ENCODE data around the gene IGSF8. TPM values are rescaled to one million over a fixed set of nuclear protein-coding genes. Genes with fewer than 3 reads are reported as not detected.

The IGSF8 gene
- total RNA-seq, 1 donor from 2014 or later, result 24.0 TPM

DNA sequence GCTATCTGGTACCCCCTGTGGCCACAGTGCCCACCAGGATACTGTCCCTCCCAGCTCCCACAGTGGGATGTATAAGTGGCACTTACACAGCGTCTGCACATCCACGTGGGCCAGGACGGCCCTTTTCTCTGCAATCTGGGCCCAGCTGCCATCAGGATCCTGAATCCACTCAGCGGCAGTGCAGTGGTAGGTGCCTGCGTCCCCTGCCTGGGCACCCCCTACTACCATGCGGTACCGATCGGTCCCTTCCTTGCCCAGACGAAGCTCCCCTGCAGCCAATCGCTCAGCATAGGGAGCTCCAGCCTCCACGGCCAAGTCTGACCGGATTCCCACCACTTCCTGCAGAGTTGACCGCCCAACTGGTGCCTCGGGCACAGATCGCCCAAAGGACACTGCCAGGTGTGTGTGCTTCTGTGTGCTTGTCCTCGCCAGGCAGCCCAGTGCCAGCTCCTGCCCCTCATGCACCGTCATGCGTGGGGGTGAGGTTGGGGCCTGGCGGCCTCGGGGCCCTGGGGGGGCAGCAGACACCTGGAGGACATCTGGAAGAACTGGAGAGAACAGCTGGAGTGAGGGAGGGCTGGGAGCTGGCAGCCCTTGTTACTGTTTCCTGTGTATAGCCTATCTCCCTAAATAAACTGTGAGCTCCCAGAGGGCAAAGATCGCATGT lies 4.7 kb downstream of the IGSF8 start:
- TF ChIP-seq, protein P1, sequence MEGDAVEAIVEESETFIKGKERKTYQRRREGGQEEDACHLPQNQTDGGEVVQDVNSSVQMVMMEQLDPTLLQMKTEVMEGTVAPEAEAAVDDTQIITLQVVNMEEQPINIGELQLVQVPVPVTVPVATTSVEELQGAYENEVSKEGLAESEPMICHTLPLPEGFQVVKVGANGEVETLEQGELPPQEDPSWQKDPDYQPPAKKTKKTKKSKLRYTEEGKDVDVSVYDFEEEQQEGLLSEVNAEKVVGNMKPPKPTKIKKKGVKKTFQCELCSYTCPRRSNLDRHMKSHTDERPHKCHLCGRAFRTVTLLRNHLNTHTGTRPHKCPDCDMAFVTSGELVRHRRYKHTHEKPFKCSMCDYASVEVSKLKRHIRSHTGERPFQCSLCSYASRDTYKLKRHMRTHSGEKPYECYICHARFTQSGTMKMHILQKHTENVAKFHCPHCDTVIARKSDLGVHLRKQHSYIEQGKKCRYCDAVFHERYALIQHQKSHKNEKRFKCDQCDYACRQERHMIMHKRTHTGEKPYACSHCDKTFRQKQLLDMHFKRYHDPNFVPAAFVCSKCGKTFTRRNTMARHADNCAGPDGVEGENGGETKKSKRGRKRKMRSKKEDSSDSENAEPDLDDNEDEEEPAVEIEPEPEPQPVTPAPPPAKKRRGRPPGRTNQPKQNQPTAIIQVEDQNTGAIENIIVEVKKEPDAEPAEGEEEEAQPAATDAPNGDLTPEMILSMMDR (IDR thresholded peaks at IDR 0.05), result no peak
- Mint-ChIP-seq H3K36me3 (ENCODE audit: unreplicated experiment) (peaks cover 5% of the 10 kb centered on the region), H3K9me3 (ENCODE audit: unreplicated experiment) (no peaks in the 10 kb centered on the region), H3K27ac (ENCODE audit: unreplicated experiment) (no peak overlapping the region), H3K4me1 (ENCODE audit: unreplicated experiment) (peaks cover 15% of the 10 kb centered on the region), H3K4me3 (ENCODE audit: unreplicated experiment) (no peak overlapping the region), H3K27me3 (ENCODE audit: unreplicated experiment) (no peaks in the 10 kb centered on the region)
- DNase-seq (ENCODE audit: extremely low spot score, unreplicated experiment), result no peak

DNA sequence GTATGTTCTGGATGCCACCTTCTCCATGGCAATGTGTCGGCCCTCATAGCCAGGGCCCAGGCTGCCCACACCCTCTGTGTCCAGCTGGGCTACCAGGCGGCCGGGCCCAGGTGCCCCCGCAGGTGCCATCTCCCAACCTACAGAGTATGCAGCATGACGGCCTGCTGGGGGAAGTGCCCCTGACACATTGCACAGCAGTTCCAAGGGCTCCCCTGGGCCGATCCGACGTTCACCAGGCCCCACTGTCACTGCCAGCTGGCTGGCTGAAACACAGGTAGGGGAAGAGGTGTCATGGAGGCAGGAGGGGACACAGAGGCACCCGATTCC lies 5.4 kb downstream of the IGSF8 start:
- TF ChIP-seq, protein P1 (IDR thresholded peaks at IDR 0.05), result no peak

DNA sequence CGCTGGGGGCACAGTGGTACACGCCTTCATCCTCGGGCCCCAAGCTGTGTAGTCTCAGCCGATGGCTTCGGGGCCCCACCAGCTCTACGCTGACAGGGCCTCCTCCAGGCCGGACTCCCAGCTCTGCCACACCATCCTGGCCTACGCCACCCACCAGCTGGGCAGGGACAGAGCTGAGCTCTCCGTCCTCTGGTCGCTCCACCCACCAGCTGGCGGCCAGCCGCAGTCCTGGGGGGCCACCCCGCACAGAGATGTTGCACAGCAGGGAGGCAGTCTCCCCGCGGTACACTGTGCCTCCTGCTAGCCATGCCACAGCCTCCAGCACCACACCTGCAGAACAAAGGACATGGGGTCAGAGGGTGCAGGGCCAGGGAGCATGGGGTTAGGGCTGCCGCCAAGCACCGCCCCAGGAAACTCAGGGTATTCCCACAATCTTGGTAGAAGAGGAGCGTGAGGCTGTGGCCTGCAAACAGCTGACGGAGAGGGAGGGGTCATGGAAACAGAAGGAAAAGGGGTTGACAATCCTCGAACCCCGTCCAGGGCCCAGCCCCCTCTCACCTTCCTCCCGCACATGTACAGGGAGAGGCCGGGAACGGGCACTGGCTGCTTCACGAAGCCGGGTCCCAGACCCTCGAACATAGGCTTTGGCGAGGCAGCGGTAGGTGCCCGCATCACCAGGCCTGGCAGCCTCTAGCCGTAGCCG lies 5.9 kb downstream of the IGSF8 start:
- peaks cover 9% of the 10 kb centered on the region for H3K36me3 Mint-ChIP-seq (ENCODE audit: unreplicated experiment)
- H3K27ac Mint-ChIP-seq (ENCODE audit: unreplicated experiment), result no peak overlapping the region
- no peak overlapping the region for H3K4me3 Mint-ChIP-seq (ENCODE audit: unreplicated experiment)
- H3K27me3 Mint-ChIP-seq (ENCODE audit: unreplicated experiment), result no peaks in the 10 kb centered on the region
- TF ChIP-seq, protein P1 (IDR thresholded peaks at IDR 0.05), result no peak
- no peak for DNase-seq (ENCODE audit: extremely low spot score, unreplicated experiment)
- H3K9me3 Mint-ChIP-seq (ENCODE audit: unreplicated experiment), result no peaks in the 10 kb centered on the region
- H3K4me1 Mint-ChIP-seq (ENCODE audit: unreplicated experiment), result peaks cover 9% of the 10 kb centered on the region

More for the DNA sequence above, 5.4 kb downstream of the IGSF8 start:
- H3K4me1 Mint-ChIP-seq (ENCODE audit: unreplicated experiment), result peaks cover 15% of the 10 kb centered on the region
- H3K9me3 Mint-ChIP-seq (ENCODE audit: unreplicated experiment), result no peaks in the 10 kb centered on the region
- no peak for DNase-seq (ENCODE audit: extremely low spot score, unreplicated experiment)
- no peak overlapping the region for H3K27ac Mint-ChIP-seq (ENCODE audit: unreplicated experiment)
- H3K36me3 Mint-ChIP-seq (ENCODE audit: unreplicated experiment), result peaks cover 9% of the 10 kb centered on the region
- H3K27me3 Mint-ChIP-seq (ENCODE audit: unreplicated experiment), result no peaks in the 10 kb centered on the region
- no peak overlapping the region for H3K4me3 Mint-ChIP-seq (ENCODE audit: unreplicated experiment)

DNA sequence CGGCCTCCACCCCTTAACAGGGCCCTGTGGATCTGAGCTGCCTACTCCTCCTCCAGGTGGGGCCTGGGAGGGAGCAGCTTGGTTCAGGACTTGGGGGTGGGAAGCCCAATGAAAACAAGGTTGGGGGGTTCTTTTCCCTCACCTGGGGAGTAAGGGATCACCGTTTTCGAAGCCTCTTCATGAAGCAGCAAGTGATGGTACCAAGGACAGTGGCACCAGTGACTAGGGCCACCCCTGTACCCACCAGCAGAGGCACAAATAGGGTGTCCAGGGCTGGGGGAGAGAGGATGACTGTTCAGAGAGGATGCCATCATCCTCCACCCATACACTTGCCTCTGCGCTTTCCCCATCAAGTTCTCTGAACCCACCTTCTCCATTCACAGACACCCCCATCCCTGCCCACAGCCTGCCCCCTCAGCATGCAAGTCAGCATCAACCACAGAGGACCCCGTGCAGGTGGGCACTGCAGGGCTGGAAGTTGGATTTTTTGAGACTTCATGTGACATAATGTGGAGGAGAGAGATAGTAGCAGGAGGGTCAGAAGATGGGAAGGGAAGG lies 6.7 kb downstream of the IGSF8 start:
- TF ChIP-seq, protein P1 (IDR thresholded peaks at IDR 0.05), result no peak
- DNase-seq (ENCODE audit: extremely low spot score, unreplicated experiment), result no peak
- Mint-ChIP-seq H3K9me3 (ENCODE audit: unreplicated experiment) (no peaks in the 10 kb centered on the region), H3K4me1 (ENCODE audit: unreplicated experiment) (peaks cover 2% of the 10 kb centered on the region), H3K27me3 (ENCODE audit: unreplicated experiment) (no peaks in the 10 kb centered on the region), H3K36me3 (ENCODE audit: unreplicated experiment) (peaks cover 9% of the 10 kb centered on the region), H3K4me3 (ENCODE audit: unreplicated experiment) (no peak overlapping the region), H3K27ac (ENCODE audit: unreplicated experiment) (no peak overlapping the region)

DNA sequence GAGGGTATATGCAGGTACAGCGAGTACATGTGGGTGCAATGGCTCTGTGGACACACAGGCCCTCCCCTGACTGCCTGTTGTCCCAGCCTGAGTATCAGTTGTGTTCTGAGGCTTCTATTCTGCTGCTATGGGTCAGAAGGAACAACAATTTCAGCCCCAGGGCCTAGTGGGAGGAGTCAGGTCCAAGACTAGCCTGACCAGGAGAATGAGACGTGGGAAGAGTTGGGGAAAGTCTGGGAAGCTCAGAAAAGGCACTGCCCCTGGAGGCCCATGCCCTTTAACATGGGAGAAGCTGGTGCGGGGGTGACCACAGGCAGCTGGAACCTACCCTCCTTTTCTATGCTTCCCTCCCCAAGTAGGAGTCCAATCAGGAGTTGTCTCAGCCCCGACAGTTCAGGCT lies 7.7 kb downstream of the IGSF8 start:
- no peak overlapping the region for H3K27ac Mint-ChIP-seq (ENCODE audit: unreplicated experiment)
- TF ChIP-seq, protein P1 (IDR thresholded peaks at IDR 0.05), result no peak

More for the DNA sequence above, 7.7 kb downstream of the IGSF8 start:
- peaks cover 9% of the 10 kb centered on the region for H3K36me3 Mint-ChIP-seq (ENCODE audit: unreplicated experiment)
- DNase-seq (ENCODE audit: extremely low spot score, unreplicated experiment), result no peak
- no peak overlapping the region for H3K4me3 Mint-ChIP-seq (ENCODE audit: unreplicated experiment)
- no peaks in the 10 kb centered on the region for H3K9me3 Mint-ChIP-seq (ENCODE audit: unreplicated experiment)
- no peaks in the 10 kb centered on the region for H3K27me3 Mint-ChIP-seq (ENCODE audit: unreplicated experiment)
- peaks cover 4% of the 10 kb centered on the region for H3K4me1 Mint-ChIP-seq (ENCODE audit: unreplicated experiment)
